D341Med (cell line): ENCODE measurements around the gene PGR.
"Not testable (repeated sequence)": the region's sequence is repeated elsewhere in the genome, so short reads cannot be mapped to it uniquely, and the experiment has no call there.

ENCODE experiments used
- DNase-seq: peaks from one replicate; pipeline ENCODE4 v3.0.0; 2012; ENCODE audit warnings: low spot score

Gene PGR

DNA sequence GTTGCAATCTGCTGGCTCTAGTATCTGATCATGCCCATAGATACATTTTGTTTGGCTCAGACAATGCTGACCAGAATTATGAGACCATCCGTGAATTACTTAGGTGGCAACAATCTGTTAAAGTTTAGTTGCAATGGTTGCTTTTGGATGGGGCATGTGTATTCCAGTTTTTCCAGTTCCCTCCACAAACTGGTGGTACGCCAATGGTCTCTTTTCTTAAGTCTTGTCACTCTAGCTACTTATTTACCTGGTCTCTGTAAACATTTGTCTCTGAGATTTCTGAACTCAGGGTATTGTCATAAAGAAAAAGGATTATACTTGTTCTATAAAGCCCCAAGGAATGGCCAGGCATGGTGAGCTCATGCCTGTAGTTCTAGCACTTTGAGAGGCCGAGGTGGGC is 65.9 kb downstream of the PGR start:
- DNase-seq: no peak

DNA sequence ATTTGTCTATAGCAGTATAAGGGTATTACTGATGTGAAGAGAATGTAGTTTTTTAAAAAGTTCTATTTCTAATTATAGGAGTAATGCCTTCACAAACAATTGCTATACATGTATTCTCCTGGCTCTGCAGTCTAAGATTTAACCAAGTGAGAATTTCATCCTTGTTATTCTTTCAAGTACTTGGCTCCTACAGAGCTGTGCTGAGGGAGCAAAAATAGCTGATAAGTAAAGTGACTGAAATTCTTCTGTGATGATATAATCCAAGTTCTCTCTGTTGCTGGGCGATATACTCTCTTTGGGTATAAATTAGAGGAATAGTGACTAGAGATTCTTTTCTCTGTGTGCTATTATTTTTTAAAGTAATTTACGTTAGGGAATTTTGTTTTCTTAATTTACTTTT is 68.0 kb downstream of the PGR start:
- no peak for DNase-seq

DNA sequence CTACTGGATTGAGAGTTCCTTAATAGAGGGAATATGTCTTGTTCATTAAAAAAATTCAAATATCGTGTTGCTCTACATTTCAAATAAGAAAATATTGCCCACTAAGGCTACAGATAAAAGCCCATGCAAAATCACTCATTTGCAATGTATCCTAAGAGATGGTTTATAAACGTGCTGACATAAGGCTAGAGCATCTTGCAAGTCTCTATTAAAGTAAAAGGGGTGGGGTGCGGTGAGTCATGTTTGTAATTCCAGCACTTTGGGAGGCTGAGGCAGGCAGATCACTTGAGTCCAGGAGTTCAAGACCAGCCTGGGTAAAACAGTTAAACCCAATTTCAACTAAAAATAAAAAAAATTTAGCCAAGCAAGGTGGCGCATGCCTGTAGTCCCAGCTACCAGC is 70.3 kb downstream of the PGR start:
- no peak for DNase-seq

DNA sequence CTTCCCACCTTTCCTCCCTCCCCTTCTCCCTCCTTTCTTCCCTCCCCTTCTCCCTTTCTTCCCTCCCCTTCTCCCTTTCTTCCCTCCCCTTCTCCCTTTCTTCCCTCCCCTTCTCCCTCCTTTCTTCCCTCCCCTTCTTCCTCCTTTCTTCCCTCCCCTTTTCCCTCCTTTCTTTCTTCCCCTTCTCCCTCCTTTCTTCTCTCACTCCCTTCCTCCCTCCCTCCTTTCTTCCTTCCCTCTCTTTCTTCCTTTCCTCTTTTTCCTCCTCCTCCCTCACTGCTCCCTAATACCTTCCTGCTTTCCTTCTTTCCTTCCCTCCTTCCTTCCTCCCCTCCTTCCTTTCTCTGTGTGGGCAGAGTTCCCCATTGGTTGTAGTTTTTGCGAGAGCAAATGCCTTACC is 76.1 kb downstream of the PGR start:
- DNase-seq: no peak

DNA sequence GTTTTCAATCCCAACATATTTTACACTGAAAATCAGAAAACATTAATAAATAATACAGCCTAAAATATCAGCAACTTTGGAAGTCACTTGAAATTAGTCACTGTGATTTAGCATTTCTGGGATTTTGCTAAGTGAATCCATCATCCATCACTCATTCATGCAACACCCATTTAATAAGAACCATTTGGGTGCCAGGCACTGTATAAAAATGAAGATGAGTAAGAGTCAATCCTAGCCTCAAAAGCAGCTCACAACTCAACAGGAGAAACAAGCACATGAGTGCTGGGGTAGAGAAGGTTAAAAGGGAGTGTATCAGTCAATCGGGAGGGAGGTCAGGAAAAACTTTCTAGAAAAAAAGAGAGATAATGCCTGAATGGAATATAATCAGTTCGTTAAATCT is 77.9 kb downstream of the PGR start:
- no peak for DNase-seq

DNA sequence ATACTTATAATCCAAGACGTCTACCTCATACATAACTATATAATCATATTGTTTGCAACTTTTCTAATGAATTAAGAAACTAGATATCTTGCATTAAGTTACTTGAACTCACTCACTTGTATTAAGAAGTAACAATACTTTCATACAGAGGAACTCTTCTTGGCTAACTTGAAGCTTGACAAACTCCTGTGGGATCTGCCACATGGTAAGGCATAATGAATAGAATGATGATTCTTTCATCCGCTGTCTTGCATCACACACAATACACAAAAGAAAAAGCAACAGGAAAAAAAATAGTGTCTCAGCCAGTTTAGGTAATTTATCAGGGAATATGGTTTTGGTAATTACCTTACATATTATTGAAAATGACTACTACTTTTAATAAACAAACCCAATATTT is 79.8 kb downstream of the PGR start:
- DNase-seq: no peak

DNA sequence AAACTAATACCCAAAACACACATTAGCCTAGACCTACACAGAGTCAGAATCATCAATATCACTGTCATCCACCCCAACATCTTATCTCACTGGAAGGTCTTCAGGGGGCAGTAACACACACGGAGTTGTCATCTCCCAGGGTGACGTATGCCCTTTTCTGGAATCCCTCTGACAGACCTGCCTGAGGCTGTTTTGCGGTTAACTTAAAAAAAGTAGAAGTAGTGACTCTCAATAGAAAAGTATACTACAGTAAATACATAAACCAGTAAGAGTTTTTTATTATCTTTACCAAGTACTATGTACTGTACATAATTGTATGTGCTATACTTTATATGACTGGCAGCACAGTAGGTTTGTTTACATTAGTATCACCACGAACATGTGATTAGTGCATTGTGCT is 80.5 kb downstream of the PGR start:
- no peak for DNase-seq

DNA sequence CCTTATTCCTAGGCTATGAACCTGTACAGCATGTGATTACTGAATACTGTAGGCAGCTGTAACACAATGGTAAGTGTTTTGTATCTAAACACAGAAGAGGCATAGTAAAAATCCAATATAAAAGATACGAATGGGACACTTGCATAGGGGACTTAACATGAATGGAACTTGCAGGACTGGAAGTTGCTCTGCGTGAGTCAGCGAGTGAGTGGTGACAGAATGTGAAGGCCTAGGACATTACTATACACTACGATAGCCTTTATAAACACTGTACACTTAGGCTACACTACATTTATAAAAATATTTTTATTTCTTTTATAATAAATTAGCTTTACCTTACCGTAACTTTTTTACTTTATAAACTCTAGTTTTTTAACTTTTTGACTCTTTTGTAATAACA is 81.1 kb downstream of the PGR start:
- DNase-seq: no peak

DNA sequence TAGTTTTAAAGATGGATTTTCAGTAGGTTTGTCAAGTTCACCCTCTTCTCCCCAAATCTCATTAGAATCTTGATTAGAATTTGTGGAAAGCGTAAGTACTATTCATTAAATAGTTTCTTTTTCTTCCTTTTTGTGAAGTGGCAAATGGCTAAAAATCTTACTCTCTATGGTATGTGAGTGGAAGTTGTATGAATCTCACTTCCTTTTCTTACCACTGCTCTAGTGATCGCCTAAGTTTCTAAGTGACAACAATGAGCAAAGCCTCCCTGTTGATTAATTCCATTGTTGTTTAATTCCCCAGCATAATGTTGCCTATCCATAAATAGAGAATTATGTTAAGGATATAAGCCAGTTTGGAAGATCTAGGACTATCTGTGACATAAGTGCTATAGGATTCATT is 82.7 kb downstream of the PGR start:
- DNase-seq: no peak

DNA sequence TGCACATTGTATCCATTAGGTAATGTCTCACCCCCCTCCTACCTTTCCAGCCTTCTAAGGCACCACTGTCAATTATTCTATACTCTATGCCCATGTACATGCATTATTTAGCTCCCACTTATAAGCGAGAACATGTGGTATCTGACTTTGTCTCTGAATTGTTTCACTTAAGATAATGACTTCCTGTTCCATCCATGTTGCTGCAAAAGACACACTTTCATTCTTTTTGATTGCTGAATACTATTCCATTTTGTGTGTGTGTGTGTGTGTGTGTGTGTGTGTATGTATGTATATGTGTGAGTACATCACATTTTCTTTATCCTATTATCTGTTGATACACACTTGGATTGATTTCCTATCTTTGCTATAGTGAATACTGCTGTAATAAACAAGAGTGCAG is 84.2 kb downstream of the PGR start:
- DNase-seq: no peak

DNA sequence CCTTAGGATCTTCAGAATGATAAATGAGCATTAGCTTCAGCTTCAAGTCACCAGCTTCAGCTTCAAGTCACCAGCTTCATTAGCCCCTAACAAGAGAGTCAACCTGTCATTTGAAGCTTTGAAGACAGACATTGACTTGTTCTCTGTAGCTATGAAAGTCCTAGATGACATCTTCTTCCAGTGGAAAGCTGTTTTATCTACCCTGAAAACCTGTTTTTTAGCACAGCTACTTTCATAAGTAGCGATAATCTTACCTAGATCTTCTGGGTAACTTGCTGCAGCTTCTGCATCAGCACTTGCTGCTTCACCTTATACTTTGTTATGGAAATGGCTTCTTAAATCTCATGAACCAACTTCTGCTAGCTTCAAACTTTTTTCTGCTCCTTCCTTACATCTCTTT is 85.7 kb downstream of the PGR start:
- no peak for DNase-seq

DNA sequence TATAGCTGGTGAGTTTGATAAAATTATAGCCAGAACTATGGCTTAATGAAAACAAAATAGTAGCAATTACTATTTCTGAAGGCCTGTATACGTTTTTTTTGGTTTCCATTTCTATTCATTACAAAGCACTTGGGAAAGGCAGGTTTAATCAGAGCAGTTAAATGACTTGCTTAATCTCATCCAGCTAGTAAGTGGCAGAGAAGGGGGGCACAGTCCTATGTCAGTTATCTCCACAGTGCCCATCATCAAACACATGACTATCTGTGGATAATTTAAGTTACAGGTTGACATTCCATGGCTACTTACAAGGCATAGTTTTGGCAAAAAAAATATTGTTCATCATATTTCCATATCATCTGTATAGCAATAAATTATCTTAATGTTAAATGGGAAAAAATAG is 93.7 kb downstream of the PGR start:
- no peak for DNase-seq

DNA sequence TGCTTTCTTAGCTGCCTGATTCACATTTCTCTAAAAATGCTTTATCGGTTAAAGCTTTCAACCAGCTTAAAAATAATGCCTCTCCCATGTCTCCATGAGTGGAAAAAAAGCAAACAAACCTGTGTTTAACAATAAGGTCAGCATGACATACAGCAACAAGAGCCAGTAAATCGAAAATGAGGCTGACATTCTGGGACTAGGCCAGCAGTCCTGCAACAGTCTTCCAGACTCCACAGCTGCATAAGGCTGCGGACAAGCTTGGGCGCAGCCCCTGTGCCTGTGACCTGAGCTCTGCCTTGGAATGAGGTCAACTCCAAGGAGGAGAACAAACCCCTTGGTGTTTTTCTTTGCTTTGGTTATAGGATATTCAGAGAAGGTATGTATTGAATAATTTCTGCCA is 95.5 kb downstream of the PGR start:
- no peak for DNase-seq

DNA sequence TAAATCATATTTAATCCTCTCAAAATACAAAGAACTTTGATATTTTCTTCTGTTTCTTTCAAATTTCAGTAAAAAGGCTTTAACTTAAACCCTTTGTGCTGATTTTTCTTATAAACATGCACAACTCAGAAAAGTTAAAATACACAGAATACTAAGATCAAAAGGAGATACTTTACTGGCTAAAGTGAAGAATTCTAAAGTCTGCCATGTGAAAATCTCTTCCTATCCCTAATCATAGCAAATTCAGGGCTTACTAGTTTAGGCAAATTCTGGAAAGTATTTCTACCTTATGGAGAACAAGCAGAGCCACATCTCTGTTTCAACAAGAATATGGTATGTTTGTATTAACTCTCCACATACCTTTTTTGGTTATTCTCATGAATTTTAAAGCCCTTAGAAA is 96.6 kb downstream of the PGR start:
- no peak for DNase-seq

DNA sequence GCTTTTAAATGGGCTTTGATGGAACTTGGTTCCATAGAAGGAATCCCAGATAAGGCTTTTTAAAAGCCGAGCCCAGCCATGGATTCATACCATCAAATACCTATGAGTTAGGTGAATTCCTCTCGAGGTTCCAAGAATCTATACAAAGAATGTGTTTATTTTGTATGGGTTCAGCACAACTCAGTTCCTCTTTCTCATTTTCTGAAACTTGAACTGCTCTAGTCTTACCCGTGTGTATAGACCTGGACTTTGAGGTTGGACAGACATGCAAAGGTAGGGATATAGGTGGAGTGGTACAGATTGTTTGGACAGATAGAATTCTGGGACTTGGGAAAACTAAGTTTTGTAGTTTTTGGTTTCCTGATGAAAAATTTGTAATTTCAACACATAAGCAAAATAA is 97.9 kb downstream of the PGR start:
- no peak for DNase-seq

DNA sequence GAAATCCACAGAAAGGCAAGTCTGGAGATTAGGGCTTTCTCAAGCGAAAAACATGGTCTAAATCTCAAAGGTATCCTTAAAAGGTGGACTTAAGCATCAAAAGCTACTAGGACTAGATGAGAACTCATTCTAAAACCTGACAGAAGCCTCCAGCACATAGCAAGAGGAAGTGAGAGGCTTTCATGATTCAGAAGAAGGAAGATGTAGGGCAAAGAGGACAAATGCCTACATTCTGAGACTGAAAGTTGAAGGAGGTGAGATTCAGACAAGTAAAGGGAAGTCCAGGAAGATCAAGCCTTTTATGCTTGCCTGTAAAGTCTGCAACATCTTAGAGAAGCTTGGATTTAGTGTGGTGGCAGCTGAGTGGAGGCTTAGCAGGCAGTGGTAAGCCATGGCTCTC is 98.9 kb downstream of the PGR start:
- DNase-seq: no peak

DNA sequence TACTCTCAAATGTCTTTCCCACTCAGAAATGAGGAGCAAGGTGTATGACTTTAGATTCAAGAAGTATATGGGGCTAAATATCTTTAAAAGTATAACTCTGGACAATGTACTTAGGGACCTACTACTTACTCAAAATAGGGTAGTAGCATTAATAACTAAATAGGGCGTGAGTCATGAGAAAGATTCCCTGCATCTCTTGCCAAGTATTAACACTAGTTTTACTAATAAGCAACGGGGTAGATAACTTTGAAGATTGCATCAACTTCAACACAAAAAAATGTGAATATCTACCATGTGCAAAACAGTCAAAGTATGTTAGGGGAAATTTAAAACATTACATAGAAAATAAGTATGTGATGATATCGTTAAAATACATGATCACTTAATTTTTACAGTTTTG is 99.6 kb downstream of the PGR start:
- no peak for DNase-seq

DNA sequence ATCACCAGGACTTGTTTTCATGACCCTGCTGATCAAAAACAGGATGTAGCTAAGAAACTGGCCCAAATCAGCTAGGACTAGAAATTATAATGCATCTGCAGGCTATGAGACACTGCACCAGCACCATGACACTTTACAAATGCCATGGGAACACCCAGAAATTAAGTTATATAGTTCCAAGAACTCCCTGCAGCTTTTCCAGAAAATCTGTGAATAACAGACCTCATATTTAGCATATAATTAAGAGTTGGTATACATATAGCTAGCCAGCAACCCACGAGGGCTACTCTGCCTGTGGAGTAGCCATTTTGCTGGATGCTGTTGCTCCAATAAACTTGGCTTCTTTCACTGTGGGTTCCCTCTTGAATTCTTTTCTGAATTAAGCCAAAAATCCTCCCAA is 101.0 kb downstream of the PGR start:
- no peak for DNase-seq

DNA sequence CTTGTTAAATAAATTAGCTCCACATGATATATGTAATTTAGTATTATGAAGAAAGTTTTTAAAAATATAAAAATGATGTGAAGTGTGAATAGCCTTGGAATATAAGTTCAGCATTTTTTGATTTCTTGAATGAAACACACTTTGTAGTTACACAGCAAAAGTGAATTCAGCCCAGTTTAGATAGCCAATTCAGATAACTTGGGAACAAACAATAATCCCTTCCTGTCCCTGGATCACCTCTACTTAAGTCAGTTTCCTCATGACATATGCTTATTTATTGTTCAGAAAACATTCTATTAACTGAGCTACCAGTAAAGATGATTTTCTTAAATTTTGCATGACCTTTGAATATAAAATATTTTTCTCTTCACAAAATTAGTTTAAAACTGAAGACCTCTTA is 107.4 kb downstream of the PGR start:
- no peak for DNase-seq

DNA sequence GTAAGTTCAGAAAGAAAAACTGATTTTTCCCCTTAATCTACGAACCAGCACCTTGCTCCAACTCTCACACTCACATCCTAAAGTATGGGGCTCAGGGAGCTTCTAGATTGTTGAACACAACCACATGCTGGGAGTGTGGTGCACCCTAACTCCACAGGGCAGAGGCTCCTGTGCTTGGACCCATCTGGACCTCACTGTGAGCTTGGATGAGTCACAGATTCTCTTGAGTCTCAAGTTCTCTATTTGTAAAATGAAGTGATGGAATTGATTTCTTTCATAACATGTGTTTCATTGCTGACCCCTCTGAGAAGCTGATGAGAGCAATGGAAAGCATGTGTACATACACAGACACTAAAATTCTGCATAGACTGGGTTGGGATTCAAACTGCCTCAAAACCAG is 109.7 kb downstream of the PGR start:
- no peak for DNase-seq

DNA sequence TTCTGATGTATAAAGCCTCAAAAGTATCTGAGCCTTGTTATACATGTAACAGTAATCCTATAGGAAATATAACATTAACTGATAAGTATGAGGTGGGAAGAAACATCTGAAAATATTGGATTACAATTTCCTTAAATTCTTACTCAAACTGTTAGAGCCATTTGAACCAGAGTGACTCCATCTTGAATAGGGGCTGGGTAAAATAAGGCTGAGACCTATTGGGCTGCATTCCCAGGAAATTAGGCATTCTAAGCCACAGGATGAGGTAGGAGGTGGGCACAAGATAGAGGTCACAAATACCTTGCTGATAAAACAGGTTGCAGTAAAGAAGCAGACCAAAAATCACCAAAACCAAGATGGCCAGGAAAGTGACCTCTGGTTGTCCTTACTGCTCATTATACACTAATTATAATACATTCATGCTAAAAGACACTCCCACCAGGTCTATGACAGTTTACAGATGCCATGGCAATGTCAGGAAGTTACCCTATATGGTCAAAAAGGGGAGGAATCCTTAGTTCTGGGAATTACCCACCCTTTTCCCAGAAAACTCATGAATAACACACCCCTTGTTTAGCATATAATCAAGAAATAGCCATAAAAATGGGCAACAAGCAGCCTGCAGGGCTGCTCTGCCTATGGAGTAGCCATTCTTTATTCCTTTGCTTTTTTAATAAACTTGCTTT is 114.9 kb downstream of the PGR start:
- no peak for DNase-seq

DNA sequence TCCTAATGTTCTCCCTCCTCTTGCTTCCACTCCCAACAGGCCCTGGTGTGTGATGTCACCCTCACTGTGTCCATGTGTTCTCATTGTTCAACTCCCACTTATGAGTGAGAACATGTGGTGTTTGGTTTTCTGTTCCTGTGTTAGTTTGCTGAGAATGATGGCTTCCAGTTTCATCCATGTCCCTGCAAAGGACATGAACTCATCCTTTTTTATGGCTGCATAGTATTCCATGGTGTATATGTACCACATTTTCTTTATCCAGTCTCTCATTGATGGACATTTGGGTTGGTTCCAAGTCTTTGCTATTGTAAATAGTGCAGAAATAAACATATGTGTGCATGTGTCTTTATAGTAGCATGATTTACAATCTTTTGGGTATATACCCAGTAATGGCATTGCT is 115.9 kb downstream of the PGR start:
- DNase-seq: not testable (repeated sequence)

DNA sequence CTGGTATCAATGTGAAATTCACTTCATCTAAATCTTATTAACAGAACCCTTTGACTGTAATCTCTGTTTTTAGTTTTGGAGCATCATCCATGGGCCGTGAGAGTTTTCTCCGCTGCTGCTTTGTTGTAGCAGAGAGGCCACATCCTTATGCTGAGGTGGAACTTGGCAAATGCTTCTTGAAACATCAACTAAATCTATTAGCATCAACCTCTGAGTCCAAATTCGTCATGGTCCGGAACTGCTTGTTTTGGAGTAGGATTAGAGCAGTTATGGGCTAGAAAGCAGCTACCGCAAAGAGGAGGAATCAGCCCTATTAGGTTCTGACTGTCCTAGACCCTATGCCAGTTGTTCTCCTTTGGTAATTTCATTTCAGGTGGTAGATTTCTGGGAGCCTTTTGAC is 117.7 kb downstream of the PGR start:
- no peak for DNase-seq

DNA sequence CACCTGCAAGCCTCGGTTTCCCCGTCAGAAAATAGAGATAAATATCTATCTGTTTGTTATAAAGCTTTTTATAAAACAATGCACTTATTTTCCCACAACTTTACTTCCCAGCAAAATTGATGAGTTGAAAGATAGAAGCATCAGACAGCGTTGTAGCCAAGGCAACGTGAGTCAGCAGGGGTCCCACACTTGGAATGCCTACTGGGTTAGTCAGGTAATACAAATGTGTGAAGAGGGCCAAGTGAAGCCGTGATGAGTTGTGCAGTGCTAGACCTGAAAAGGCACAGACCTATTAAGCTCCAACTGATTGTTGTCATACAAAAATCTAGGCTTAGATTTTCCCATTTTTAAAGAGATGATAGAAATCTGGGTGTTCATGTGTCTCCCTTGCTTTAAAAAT is 118.7 kb downstream of the PGR start:
- no peak for DNase-seq

DNA sequence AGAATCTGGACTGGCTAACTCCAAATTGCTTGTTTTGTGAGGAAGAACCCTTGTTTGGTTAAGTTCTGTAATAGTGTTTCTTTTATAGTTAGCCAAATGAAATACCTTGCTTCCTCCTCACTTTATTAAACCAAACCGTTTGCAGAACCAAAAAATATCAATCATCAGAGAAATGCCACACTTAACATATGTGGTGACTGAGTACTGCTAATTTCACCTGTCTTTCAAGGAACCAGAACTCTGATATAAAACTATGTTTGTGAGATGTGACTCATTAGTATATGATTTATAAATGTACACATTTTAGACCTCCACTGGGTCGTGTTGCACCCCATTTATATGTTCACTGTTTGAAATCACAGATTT is 119.9 kb downstream of the PGR start:
- DNase-seq: no peak
